Activated T-helper 2 cell treated with anti-CD3 and anti-CD28 coated beads, Interferon-gamma antibody, Interleukin-2, Interleukin-4, amounts not matched to agents 10 μg/mL and 5 μg/mL and 100 μg/mL, durations not matched to agents 14 hours and 24 hours and 36 hours (primary cell): ENCODE measurements around the gene HEATR5A. TPM values are rescaled to one million over a fixed set of nuclear protein-coding genes. Genes with fewer than 3 reads are reported as not detected.
A peak's percentile ranks its signal among the peaks of the same experiment; 100 is the strongest.
"Not testable (repeated sequence)": the region's sequence is repeated elsewhere in the genome, so short reads cannot be mapped to it uniquely, and the experiment has no call there.

Experiments
- DNase-seq: peaks from one replicate; pipeline ENCODE4 v3.0.0; 2021; ENCODE audit warnings: low spot score
- H3K27ac Mint-ChIP-seq: one replicate; pipeline ENCODE4 v1.8.0; 2021; ENCODE audit warnings: mixed read lengths
- H3K27me3 Mint-ChIP-seq: one replicate; pipeline ENCODE4 v1.8.0; 2021; ENCODE audit warnings: low read depth, mixed read lengths
- H3K36me3 Mint-ChIP-seq: one replicate; pipeline ENCODE4 v1.8.0; 2021; ENCODE audit warnings: low read depth, mixed read lengths
- H3K4me1 Mint-ChIP-seq: one replicate; pipeline ENCODE4 v1.8.0; 2021; ENCODE audit warnings: low read depth, mixed read lengths
- H3K4me3 Mint-ChIP-seq: one replicate; pipeline ENCODE4 v1.8.0; 2021; ENCODE audit warnings: low read depth, mild to moderate bottlenecking, moderate library complexity, mixed read lengths
- H3K9me3 Mint-ChIP-seq: one replicate; pipeline ENCODE4 v1.8.0; 2021; ENCODE audit warnings: mixed read lengths
- intact Hi-C: fragments of 100-400 bp; cut with micrococcal nuclease; formaldehyde crosslinking; loops from one replicate; pipeline ENCODE4 v1.15.1; 2023
- total RNA-seq: library from RNA; stranded (reverse); gene quantifications from 2 replicates; pipeline ENCODE4 v1.2.3, GENCODE V29; 2022

The HEATR5A gene
- total RNA-seq, 1 donor from 2014 or later, result 23.1 TPM

GRCh38 chr14:31441273-31442111, 21.1 kb upstream of the HEATR5A start:
- intact Hi-C loops, result no loop called here
- no peaks in the 10 kb centered on the region for H3K27me3 Mint-ChIP-seq
- H3K9me3 Mint-ChIP-seq, result peaks cover 14% of the 10 kb centered on the region
- peaks cover 35% of the 10 kb centered on the region for H3K36me3 Mint-ChIP-seq
- H3K27ac Mint-ChIP-seq, result no peak overlapping the region
- H3K4me3 Mint-ChIP-seq, result no peak overlapping the region
- no peak for DNase-seq
- peaks cover 1% of the 10 kb centered on the region for H3K4me1 Mint-ChIP-seq

DNA sequence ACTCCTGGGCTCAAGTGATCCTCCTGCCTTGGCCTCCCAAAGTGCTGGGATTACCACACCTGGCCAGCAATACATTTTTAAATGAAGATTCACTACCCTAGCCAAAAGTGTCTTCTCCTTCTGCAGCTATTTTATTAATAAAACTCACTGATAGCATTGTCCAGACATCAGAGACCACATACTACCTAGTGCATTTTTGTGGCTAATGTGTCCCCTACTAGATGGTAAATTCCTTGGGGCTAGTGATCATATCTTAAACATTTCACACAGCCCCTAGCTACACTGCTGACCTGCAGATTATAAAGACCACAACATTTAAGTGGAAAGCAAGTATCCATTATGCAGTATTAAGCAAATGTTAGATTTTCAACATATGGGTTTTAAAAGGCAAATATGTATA, 19.9 kb upstream of the HEATR5A start:
- Mint-ChIP-seq H3K27ac (no peak overlapping the region), H3K4me1 (no peaks in the 10 kb centered on the region), H3K4me3 (no peak overlapping the region)

DNA sequence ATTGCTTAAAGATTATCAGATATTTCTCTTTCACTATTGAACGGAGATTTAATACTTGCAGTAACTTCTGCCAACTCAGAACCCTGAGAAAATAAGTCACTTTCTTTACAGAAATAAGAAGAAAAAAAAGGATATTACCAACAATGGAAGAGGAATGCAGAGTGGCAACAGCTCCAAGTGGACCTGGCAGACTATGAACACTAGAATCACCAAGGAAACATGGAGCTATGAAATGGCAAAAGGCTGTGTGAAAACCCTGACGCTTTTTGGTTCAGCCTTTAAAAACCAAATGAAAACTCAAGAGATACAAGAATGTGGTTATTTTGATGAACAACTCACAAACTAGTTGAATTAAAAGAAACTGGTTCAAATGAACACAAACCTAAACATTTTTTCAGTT, 19.2 kb upstream of the HEATR5A start:
- no peak for DNase-seq
- no peaks in the 10 kb centered on the region for H3K27me3 Mint-ChIP-seq
- no peak overlapping the region for H3K27ac Mint-ChIP-seq
- intact Hi-C loops, result no loop called here
- peaks cover 14% of the 10 kb centered on the region for H3K9me3 Mint-ChIP-seq
- H3K4me1 Mint-ChIP-seq, result no peaks in the 10 kb centered on the region
- no peak overlapping the region for H3K4me3 Mint-ChIP-seq
- H3K36me3 Mint-ChIP-seq, result peaks cover 24% of the 10 kb centered on the region

More for the DNA sequence above, 19.9 kb upstream of the HEATR5A start:
- peaks cover 24% of the 10 kb centered on the region for H3K36me3 Mint-ChIP-seq
- intact Hi-C loops, result no loop called here
- peaks cover 14% of the 10 kb centered on the region for H3K9me3 Mint-ChIP-seq
- no peak for DNase-seq
- H3K27me3 Mint-ChIP-seq, result no peaks in the 10 kb centered on the region

- H3K9me3 Mint-ChIP-seq, result peaks cover 13% of the 10 kb centered on the region
- H3K27ac Mint-ChIP-seq, DNase-seq, intact Hi-C loops, H3K4me1 Mint-ChIP-seq, H3K4me3 Mint-ChIP-seq, H3K27me3 Mint-ChIP-seq: not testable (repeated sequence)
- peaks cover 19% of the 10 kb centered on the region for H3K36me3 Mint-ChIP-seq
These were observed 16.8 kb upstream of the HEATR5A start for GRCh38 chr14:31437045-31437691.

- peaks cover 26% of the 10 kb centered on the region for H3K36me3 Mint-ChIP-seq
- peaks cover 4% of the 10 kb centered on the region for H3K4me1 Mint-ChIP-seq
- H3K9me3 Mint-ChIP-seq, result peaks cover 17% of the 10 kb centered on the region
- H3K27ac Mint-ChIP-seq, result no peak overlapping the region
- no peaks in the 10 kb centered on the region for H3K27me3 Mint-ChIP-seq
- DNase-seq, result no peak
- intact Hi-C loops, result no loop called here
- no peak overlapping the region for H3K4me3 Mint-ChIP-seq
These were observed 14.9 kb upstream of the HEATR5A start for GRCh38 chr14:31435276-31435675.

DNA sequence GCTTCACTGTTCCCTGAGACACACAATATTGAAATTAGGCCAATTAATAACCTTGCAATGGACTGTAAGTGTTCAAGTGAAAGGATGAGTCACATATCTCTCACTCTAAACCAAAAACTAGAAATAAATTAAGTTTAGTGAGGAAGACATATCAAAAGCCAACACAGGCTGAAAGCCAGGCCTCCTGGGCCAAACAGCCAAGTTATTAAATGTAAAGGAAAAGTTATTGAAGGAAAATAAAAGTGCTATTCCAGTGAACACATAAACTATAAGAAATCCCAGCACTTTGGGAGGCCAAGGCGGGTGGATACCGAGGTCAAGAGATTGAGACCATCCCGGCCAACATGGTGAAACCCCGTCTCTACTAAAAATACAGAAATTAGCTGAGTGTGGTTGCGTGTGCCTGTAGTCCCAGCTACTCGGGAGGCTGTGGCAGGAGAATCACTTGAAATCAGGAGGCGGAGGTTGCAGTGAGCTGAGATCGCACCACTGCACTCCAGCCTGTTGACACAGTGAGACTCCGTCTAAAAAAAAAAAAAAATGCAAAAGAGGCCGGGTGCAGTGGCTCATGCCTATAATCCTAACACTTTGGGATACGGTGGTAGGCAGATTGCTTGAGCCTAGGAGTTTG, 10.4 kb upstream of the HEATR5A start:
- DNase-seq, result no peak
- Mint-ChIP-seq H3K4me3 (no peak overlapping the region), H3K4me1 (peaks cover 10% of the 10 kb centered on the region)

DNA sequence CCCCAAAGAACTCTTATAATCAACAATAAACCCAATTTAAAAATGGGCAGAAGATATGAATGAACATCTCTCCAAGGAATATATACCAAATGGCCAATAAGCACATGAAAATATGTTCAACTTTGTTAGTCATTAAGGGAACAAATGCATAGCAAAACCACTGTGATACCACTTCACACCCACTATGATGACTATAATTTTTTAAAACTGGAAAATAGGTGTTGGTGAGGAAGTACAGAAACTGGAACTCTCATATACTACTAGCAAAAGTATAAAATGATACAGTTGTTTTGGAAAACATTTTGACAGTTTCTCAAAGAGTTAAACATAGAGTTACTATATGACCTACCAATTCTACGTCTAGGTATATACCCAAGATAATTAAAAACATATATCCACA, 9.4 kb upstream of the HEATR5A start:
- no peaks in the 10 kb centered on the region for H3K27me3 Mint-ChIP-seq
- H3K27ac Mint-ChIP-seq, result peak overlapping the region; percentile 58
- H3K9me3 Mint-ChIP-seq, result peaks cover 7% of the 10 kb centered on the region
- peaks cover 11% of the 10 kb centered on the region for H3K36me3 Mint-ChIP-seq
- no peak for DNase-seq
- intact Hi-C loops, result no loop called here
- no peak overlapping the region for H3K4me3 Mint-ChIP-seq
- peaks cover 10% of the 10 kb centered on the region for H3K4me1 Mint-ChIP-seq

More for the DNA sequence above, 10.4 kb upstream of the HEATR5A start:
- intact Hi-C loops, result no loop called here
- H3K9me3 Mint-ChIP-seq, result peaks cover 7% of the 10 kb centered on the region
- H3K27ac Mint-ChIP-seq, result peak overlapping the region; percentile 31
- no peaks in the 10 kb centered on the region for H3K27me3 Mint-ChIP-seq
- H3K36me3 Mint-ChIP-seq, result peaks cover 11% of the 10 kb centered on the region

- intact Hi-C loops, result no loop called here
- no peak for DNase-seq
These were observed 7.7 kb upstream of the HEATR5A start for GRCh38 chr14:31428011-31428410.

DNA sequence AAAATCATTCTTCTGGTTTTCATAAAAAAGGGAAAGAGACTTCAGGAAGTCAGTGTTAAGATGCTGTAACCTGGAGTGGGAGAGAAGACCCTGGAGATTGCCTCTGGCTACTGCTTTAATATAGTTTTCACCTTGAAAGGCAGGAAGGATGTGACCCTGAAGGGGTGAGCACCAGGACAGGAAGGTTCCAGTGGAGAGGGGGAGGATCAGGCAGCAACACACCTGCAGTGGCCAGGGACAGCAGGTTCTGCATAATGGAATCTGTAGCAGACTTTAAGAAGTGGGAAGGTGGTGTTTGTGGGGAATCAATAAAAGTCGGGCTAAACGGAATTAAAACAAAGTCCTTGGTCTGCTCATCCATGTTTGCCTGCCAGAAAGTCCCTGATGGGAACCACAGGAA, 6.3 kb upstream of the HEATR5A start:
- Mint-ChIP-seq H3K4me3 (no peak overlapping the region), H3K4me1 (peaks cover 14% of the 10 kb centered on the region), H3K9me3 (no peaks in the 10 kb centered on the region), H3K27me3 (no peaks in the 10 kb centered on the region), H3K36me3 (peaks cover 5% of the 10 kb centered on the region), H3K27ac (no peak overlapping the region)
- no peak for DNase-seq
- intact Hi-C loops, result no loop called here

More at GRCh38 chr14:31428011-31428410, 7.7 kb upstream of the HEATR5A start:
- Mint-ChIP-seq H3K9me3 (peaks cover 7% of the 10 kb centered on the region), H3K36me3 (peaks cover 11% of the 10 kb centered on the region), H3K27ac (no peak overlapping the region), H3K4me1 (peaks cover 10% of the 10 kb centered on the region), H3K27me3 (no peaks in the 10 kb centered on the region), H3K4me3 (no peak overlapping the region)

DNA sequence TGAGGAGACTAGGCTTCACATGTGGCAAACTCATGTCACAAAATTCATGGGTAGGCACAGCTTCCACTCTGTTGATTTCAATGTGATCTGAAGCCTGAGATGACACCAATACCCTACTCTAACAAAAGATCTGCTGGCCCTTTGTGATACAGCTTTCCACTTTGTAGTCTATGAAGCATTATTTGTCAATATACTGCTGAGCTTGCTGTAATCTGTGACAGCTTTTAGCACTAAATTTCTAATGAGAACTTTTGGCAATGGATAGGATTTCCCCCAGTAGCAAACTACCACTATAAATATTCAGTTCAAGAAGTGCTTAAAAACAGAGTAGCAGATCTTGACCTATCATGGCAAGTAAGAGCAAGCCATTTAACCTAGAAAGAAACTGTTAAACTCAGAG, 5.6 kb upstream of the HEATR5A start:
- H3K27ac Mint-ChIP-seq, result no peak overlapping the region
- intact Hi-C loops, result no loop called here
- H3K4me1 Mint-ChIP-seq, result peaks cover 21% of the 10 kb centered on the region
- H3K9me3 Mint-ChIP-seq, result no peaks in the 10 kb centered on the region
- no peak overlapping the region for H3K4me3 Mint-ChIP-seq
- no peak for DNase-seq
- H3K27me3 Mint-ChIP-seq, result no peaks in the 10 kb centered on the region
- peaks cover 5% of the 10 kb centered on the region for H3K36me3 Mint-ChIP-seq

DNA sequence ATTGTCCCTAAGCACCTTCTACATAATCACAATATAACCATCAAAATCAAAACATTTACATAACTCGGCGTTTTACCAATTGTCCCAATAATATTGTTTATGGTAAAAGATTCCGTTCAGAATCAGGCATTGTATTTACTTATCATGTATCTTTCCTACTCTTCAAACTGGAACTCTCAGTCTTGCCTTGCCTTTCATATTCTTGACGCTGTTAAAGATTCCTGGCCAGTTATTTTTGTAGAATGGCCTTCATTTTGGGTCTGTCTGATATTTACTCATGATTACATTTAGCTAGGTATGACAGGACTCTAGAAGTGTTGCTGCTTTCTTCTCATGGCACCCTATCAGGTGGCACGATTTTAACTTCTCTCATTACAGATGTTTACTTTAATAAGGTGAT, 850 bp upstream of the HEATR5A start:
- no peaks in the 10 kb centered on the region for H3K27me3 Mint-ChIP-seq
- no peak for DNase-seq
- peaks cover 24% of the 10 kb centered on the region for H3K4me1 Mint-ChIP-seq
- H3K36me3 Mint-ChIP-seq, result no peaks in the 10 kb centered on the region
- no peaks in the 10 kb centered on the region for H3K9me3 Mint-ChIP-seq
- intact Hi-C loops, result loop anchor here (1.0 to 2.0 kb wide), 3 partner anchors 21 to 658 kb away; no protein-coding TSS in a partner anchor
- H3K27ac Mint-ChIP-seq, result peak overlapping the region; percentile 90
- H3K4me3 Mint-ChIP-seq, result peak overlapping the region; percentile 95

DNA sequence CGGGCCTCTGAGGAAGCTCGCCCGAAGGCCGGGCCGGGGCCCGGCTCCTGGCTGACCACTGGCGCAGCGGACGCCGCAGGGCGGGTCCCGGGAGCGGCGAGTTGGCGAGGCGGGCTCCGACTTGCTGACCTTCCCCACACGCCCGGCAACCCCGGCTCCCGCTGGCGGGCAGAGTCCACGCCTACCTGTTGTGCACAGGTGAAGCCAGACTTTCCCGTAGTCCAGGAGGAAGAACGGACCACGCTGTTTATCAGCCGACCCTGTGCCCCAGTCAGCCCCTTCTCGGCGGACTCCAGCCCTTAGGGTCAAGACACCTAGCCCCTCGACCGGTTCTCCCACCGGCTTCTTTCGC, 407 bp downstream of the HEATR5A start:
- intact Hi-C loops, result loop anchor here (1.0 to 2.0 kb wide), 5 partner anchors 31 to 659 kb away; partner anchors contain the start of genes DTD2 and HECTD1
- Mint-ChIP-seq H3K4me1 (peaks cover 24% of the 10 kb centered on the region), H3K4me3 (peak overlapping the region; percentile 95), H3K27ac (peak overlapping the region; percentile 83), H3K9me3 (no peaks in the 10 kb centered on the region), H3K27me3 (no peaks in the 10 kb centered on the region), H3K36me3 (no peaks in the 10 kb centered on the region)
- peak; percentile 12 for DNase-seq
